Activated CD4-positive, alpha-beta T cell treated with anti-CD3 and anti-CD28 coated beads, Interleukin-2, amount 50 U/mL, for 16 hours (primary cell): Measurements from ENCODE around the gene TFIP11.

Experiments used
- DNase-seq: peaks from one replicate; pipeline ENCODE4 v3.0.0-alpha.2; 2020

Gene TFIP11

DNA sequence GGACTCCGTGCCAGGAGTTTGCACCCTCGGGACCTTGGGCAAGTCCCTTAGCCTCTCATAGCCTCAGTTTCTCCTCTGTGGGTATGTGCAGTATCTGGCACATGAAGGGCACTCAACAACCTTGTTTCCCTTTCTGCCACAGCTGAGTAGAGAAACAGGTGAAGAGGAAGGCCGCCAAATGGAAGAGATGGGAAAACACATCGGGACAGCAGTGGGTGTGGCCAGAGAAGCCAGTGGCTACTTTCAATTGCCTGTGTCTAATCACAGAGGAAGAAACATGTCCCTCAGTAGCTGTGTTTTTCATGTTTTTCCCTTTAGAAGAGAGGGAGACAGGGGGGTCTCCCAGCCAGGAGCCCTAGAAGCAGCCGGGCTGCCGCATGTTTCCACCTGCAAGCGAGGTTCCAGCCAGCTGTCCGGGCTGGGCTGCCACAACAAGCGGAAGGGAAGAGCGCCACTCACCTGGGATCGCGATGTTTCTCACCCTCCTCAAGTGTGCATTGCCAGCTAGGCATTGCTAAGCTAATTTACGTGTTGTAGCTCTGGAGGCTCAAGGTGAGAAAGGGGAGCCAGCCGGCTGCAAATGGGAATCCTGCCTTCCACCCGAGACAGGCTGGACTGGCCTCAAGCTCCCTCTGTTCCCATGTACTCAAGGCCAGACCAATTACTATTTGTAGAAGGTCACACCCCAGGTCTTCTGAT, 66.5 kb downstream of the TFIP11 start:
- no peak for DNase-seq

DNA sequence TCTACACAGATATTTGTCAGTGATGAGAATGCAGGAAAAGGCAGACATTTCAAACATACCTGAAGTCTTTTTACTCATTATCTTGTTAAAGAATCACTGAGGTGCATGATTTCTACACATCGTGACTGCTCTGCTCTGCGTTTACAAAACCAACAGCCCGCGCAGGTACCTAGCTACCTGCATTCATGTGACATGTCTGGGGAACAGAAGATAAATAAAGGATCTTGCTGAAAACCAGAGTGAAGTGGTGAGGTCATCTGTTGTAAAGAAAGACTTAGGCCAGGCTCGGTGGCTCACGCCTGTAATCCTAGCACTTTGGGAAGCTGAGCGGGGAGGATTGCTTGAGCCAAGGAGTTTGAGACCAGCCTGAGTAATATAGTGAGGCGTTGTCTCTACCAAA, 67.5 kb downstream of the TFIP11 start:
- DNase-seq = no peak

DNA sequence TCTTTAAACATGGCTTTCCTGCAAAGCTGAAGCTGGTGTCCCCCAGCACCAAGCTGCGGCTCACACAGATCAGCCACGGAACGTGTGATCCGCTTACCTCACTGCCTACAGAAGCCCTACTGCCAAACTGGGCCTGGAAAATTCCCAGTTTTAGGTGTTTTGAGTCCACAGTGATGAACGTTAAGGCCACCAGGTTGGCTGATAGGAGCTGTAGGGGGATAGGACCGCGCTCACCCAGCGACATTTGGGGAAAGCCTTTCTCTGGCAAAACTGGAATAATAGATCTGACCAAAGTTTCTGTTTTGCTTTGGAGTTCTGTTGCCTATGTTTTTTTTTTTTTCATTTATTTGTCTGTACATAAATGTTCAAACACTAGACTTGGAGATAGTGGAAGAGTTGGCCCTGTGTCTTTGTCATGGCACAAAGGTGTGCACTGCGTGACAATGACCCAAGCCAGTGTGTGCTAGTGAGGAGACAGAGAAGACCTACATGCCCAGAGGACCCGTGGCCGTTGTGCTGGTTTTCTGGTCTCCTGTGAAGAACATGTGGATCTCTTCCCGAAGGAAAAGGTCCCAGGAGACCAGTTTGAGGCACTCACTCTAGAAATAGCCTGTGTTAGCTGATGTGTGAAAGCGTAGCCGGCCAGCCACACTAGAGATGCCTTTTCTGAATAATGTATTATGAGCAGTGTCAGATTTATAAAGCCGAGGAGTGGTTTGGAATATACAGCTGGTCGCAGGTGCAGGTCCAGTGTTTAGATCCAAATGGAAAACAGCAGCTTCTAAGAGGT, 68.2 kb downstream of the TFIP11 start:
- DNase-seq = no peak

DNA sequence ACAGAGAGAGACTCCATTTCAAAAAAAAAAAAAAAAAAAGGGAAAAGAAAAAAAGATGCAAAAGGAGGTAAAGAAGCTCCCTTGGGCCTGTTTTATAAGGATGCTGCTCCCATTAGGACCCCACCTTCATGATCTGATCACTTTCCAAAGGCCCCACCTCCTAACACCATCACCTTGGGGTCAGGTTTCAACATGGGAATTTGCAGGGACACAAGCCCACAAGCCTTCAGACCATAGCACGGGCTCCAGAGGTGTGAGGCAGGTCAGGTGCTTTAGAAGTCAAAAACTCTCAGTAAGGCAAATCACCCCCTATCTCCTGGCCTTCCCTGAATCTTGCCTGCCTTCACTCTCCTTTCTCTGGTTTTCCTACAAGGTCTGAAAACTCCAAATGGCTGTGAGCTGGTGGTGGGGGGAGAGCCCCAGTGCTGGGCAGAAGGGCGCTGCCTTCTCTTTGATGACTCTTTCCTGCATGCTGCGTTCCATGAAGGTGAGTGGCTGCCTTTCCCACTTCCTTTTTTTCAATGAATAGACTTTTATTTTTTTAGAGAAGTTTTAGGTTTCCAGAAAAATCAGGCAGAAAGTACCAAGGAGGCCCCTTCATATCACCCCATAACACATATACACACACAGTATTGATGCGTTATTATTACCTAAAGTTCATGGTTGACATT, 70.1 kb downstream of the TFIP11 start:
- no peak for DNase-seq
